Heart left ventricle (tissue), 13 donors: ENCODE results near the gene MTREX.

ENCODE experiments used
- CTCF ChIP-seq, 12 donors: fragments of 200-600 bp; sonication (generic) in 4 of 12; IDR thresholded peaks; one replicate each; pipeline versions ENCODE4 v1.5.0 to v1.8.0; 2018 to 2022; ENCODE audit warnings: antibody characterized with exemption in 12 of 12, mild to moderate bottlenecking in 5 of 12
- POLR2A ChIP-seq, 2 donors: fragments of 450-650 bp; IDR thresholded peaks; one replicate each; pipeline ENCODE4 v1.6.1; 2017; ENCODE audit warnings: antibody characterized with exemption in 2 of 2, mild to moderate bottlenecking in 2 of 2, moderate library complexity in 2 of 2
- donor health status: ischemic (EF 13 %, LVEDD 7.1; RV severe dilation, severe dysfunction).
- donor health status: DM: no; HTN: yes; CAD: no.
- donor health status: DM: no; HTN: no; CAD: no.
- donor health status: ischemic (EF 25% LVEDD 6.9; RV normal size, moderate dysfunction).
- donor health status: ischemic (EF 25% LVEDD 5.7; RV mildly dilated, moderate dysfunction).
- donor health status: ischemic (EF 35%, LVEDD 5.7; RV mildly dilated, moderate dysfunction).
- donor health status: nonischemic (EF 11% LVEDD 7.7; RV severe dilation, severe dysfunction).
- donor health status: DM: yes; HTN: yes; CAD: no.
- donor health status: PGD.
- donor health status: ischemic (EF 29% LVEDD 5.4; RV normal size, mild dysfunction).
- donor health status: nonischemic (EF 23%, LVEDD 6.1; RV moderate dilation, normal function).

DNA sequence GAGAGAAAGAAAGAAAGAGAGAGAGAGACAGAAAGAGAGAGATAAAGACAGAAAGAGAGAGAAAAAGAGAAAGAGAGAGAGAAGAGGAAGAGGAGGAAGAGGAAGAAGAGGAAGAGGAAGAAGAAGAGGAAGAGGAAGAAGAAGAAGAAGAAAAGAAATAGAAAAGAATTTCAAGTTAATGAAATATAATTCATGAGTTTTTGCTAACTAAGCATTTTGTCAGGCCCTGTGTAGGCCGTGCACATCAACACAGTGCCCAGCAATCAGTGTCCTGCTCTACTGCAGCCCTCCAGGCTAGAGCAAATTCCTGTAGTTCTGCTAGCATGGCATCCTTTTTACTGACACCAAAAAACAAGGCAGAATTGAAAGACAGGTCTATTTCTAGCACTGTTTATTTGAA lies 164.9 kb downstream of the MTREX start:
- TF ChIP-seq POLR2A (IDR thresholded peaks at IDR 0.05) (no peak), CTCF (IDR thresholded peaks at IDR 0.05) (no peak)
